Smooth muscle cell (in vitro differentiated cells): Measurements from ENCODE around the gene UBD. TPM values are rescaled to one million over a fixed set of nuclear protein-coding genes. Genes with fewer than 3 reads are reported as not detected.

Experiments used
- DNase-seq: peaks from one replicate; lab custom pipeline; 2025; ENCODE audit not compliant: unreplicated experiment; lab: John Stamatoyannopoulos, UW
- H2AFZ ChIP-seq: fragments of 200-600 bp; sonication (generic); 2 replicates; pipeline ENCODE4 v1.6.0; 2016; ENCODE audit warnings: antibody characterized with exemption, low read depth, mild to moderate bottlenecking
- H3F3A ChIP-seq: fragments of 200-600 bp; sonication (generic); 2 replicates; pipeline ENCODE4 v1.6.0; 2017; ENCODE audit warnings: antibody characterized with exemption, low read depth
- H3K27ac ChIP-seq: fragments of 200-600 bp; sonication (generic); 2 replicates; pipeline ENCODE4 v1.5.1; 2016; ENCODE audit warnings: low read depth, mild to moderate bottlenecking
- H3K27me3 ChIP-seq: fragments of 200-600 bp; sonication (generic); 2 replicates; pipeline ENCODE4 v1.6.1; 2016; ENCODE audit warnings: low read depth, mild to moderate bottlenecking
- H3K36me3 ChIP-seq: fragments of 200-600 bp; sonication (generic); 2 replicates; pipeline ENCODE4 v1.5.1; 2016; ENCODE audit warnings: low read depth
- H3K4me1 ChIP-seq: fragments of 200-600 bp; sonication (generic); 2 replicates; pipeline ENCODE4 v1.5.1; 2016; ENCODE audit warnings: low read depth
- H3K4me2 ChIP-seq: fragments of 200-600 bp; sonication (generic); 2 replicates; pipeline ENCODE4 v1.6.0; 2016; ENCODE audit warnings: mild to moderate bottlenecking
- H3K4me3 ChIP-seq: fragments of 200-600 bp; sonication (generic); 2 replicates; pipeline ENCODE4 v1.5.1; 2016; ENCODE audit warnings: mild to moderate bottlenecking
- H3K79me2 ChIP-seq: fragments of 200-600 bp; sonication (generic); 2 replicates; pipeline ENCODE4 v1.6.0; 2016; ENCODE audit warnings: low read depth, mild to moderate bottlenecking
- H3K9ac ChIP-seq: fragments of 200-600 bp; sonication (generic); 2 replicates; pipeline ENCODE4 v1.6.0; 2016; ENCODE audit warnings: low read depth
- H3K9me3 ChIP-seq: fragments of 200-600 bp; sonication (generic); replicated peaks from 2 replicates; pipeline ENCODE4 v1.5.1; 2016; ENCODE audit warnings: low read depth
- H4K20me1 ChIP-seq: fragments of 200-600 bp; sonication (generic); 2 replicates; pipeline ENCODE4 v1.6.0; 2016; ENCODE audit warnings: low read depth
- WGBS: methylation state at CpG from one replicate; pipeline ENCODE4 v1.1.7; 2016; ENCODE audit warnings: low lambda C conversion rate; 5-methylcytosine and 5-hydroxymethylcytosine counted together
- polyA plus RNA-seq: library from polyadenylated mRNA; unstranded; fragments of >200 nt; fragmentation: Nextera tagmentation; extraction: Ambion mirVana; gene quantifications from 2 replicates; pipeline ENCODE4 v1.2.1, GENCODE V29; 2016
- total RNA-seq: library from RNA; depleted of rRNA; stranded (reverse); fragments of >200 nt; gene quantifications from 2 replicates; pipeline ENCODE4 v1.2.3, GENCODE V29; 2014
- TF ChIP-seq, protein P1 (sequence below): fragments of 200-600 bp; sonication (generic); IDR thresholded peaks from 2 replicates; pipeline ENCODE4 v1.5.1; 2017; ENCODE audit warnings: borderline replicate concordance, mild to moderate bottlenecking, antibody characterized with exemption; ENCODE audit not compliant: insufficient read depth, poor library complexity, severe bottlenecking

Gene UBD
- total and polyA plus RNA-seq, 2 experiments from 2014 or later, result 0.38 TPM; not detected in 1

DNA sequence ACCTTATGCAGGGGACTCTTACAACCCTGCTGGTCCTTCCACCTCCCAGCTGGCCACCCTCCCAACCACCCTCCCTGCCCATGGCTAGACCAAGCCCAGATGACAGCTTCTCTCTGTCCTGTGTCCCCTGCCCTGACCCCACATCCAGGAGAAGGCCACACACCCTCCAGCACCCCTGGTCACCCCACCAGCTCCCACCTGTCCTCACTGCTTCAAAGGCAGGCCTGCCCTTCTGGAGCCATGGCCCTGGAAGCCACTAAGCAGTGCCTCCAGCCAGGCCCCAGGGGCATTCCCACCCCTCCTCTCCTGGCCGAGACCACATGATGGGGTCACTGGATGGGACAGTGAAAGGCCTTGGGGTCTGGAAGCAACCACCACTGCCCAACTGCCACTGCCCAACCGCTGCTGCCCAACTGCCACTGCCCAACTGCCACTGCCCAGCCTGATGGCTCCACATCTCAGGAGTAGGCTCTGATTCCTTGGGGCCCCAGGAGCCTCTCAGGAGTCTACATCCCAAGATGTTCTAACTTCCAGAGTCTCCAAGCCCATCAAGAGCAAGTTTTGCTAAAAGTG lies 30.5 kb downstream of the UBD start:
- no peak overlapping the region for H3K4me2 ChIP-seq
- H3K79me2 ChIP-seq, result no peaks in the 10 kb centered on the region
- no peak overlapping the region for H3K9ac ChIP-seq
- H3F3A ChIP-seq, result no peaks in the 10 kb centered on the region
- H3K9me3 ChIP-seq, result no peaks in the 10 kb centered on the region
- H3K36me3 ChIP-seq, result no peaks in the 10 kb centered on the region
- DNase-seq, result no peak
- H3K27me3 ChIP-seq, result no peaks in the 10 kb centered on the region
- H3K4me1 ChIP-seq, result no peaks in the 10 kb centered on the region
- TF ChIP-seq, protein P1, sequence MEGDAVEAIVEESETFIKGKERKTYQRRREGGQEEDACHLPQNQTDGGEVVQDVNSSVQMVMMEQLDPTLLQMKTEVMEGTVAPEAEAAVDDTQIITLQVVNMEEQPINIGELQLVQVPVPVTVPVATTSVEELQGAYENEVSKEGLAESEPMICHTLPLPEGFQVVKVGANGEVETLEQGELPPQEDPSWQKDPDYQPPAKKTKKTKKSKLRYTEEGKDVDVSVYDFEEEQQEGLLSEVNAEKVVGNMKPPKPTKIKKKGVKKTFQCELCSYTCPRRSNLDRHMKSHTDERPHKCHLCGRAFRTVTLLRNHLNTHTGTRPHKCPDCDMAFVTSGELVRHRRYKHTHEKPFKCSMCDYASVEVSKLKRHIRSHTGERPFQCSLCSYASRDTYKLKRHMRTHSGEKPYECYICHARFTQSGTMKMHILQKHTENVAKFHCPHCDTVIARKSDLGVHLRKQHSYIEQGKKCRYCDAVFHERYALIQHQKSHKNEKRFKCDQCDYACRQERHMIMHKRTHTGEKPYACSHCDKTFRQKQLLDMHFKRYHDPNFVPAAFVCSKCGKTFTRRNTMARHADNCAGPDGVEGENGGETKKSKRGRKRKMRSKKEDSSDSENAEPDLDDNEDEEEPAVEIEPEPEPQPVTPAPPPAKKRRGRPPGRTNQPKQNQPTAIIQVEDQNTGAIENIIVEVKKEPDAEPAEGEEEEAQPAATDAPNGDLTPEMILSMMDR, result no peak
- no peaks in the 10 kb centered on the region for H4K20me1 ChIP-seq
- H3K4me3 ChIP-seq, result no peak overlapping the region
- H3K27ac ChIP-seq, result no peak overlapping the region
- no peak overlapping the region for H2AFZ ChIP-seq
- WGBS, result 89% methylated on average over 2 of the region's 2 CpGs

GRCh38 chr6:29528300-29528931 lies 31.1 kb downstream of the UBD start:
- no peaks in the 10 kb centered on the region for H3K4me1 ChIP-seq
- no peaks in the 10 kb centered on the region for H3K79me2 ChIP-seq
- no peaks in the 10 kb centered on the region for H3F3A ChIP-seq
- H3K9me3 ChIP-seq, result no peaks in the 10 kb centered on the region
- H2AFZ ChIP-seq, result no peak overlapping the region
- TF ChIP-seq, protein P1, result no peak
- WGBS, result 73% methylated on average over 5 of the region's 5 CpGs
- H3K27me3 ChIP-seq, result no peaks in the 10 kb centered on the region
- H4K20me1 ChIP-seq, result no peaks in the 10 kb centered on the region
- no peak overlapping the region for H3K4me3 ChIP-seq
- no peak overlapping the region for H3K4me2 ChIP-seq
- H3K9ac ChIP-seq, result no peak overlapping the region
- DNase-seq, result no peak
- H3K36me3 ChIP-seq, result no peaks in the 10 kb centered on the region
- H3K27ac ChIP-seq, result no peak overlapping the region

DNA sequence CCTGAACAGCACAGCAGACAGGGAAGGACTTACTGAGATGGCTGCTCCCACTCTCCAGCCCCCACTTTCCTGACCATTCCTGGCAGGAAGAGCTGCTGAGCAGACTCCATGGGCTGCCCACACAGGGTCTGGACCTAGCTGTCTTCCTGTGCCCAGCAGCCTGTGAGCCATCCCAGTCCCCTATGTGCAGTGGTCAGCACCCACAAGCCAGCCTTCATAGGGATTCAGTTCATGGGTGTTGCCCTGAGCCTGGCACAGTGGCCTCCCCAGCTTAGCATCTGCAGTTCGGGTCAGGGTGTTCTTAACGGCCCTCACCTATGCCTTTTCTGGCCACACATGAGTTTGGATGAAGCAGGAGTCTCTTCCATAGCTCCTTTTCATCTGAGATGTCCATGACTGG lies 32.0 kb downstream of the UBD start:
- 84% methylated on average over 2 of the region's 2 CpGs for WGBS
- no peaks in the 10 kb centered on the region for H3K79me2 ChIP-seq

More for the DNA sequence above, 32.0 kb downstream of the UBD start:
- Histone ChIP-seq H3F3A (no peaks in the 10 kb centered on the region), H3K36me3 (no peaks in the 10 kb centered on the region), H3K4me3 (no peak overlapping the region), H4K20me1 (no peaks in the 10 kb centered on the region), H3K4me2 (no peak overlapping the region), H3K9me3 (no peaks in the 10 kb centered on the region), H2AFZ (no peak overlapping the region), H3K27me3 (no peaks in the 10 kb centered on the region), H3K4me1 (no peaks in the 10 kb centered on the region), H3K27ac (no peak overlapping the region), H3K9ac (no peak overlapping the region)
- DNase-seq, result no peak
- TF ChIP-seq, protein P1, result no peak
